Activated CD4-positive, alpha-beta memory T cell treated with anti-CD3 and anti-CD28 coated beads for 36 hours (primary cell): Measurements from ENCODE around the gene TFEC. TPM values are rescaled to one million over a fixed set of nuclear protein-coding genes. Genes with fewer than 3 reads are reported as not detected.
"Not testable (repeated sequence)": the region's sequence is repeated elsewhere in the genome, so short reads cannot be mapped to it uniquely, and the experiment has no call there.

ENCODE experiments used
- CTCF ChIA-PET: fragments of 350-600 bp; sonication (Branson Sonifier 250); formaldehyde crosslinking; loops from one replicate; lab custom pipeline; 2021; ENCODE audit warnings: antibody characterized with exemption, inconsistent platforms; lab: Charles Lee
- POLR2A ChIA-PET: fragments of 350-600 bp; sonication (Branson Sonifier 250); formaldehyde crosslinking; loops from one replicate; lab custom pipeline; 2021; ENCODE audit warnings: antibody characterized with exemption; lab: Charles Lee
- DNase-seq: peaks from one replicate; pipeline ENCODE4 v3.0.0-alpha.2; 2020
- H3K27ac Mint-ChIP-seq: one replicate; pipeline ENCODE4 v1.8.0; 2021; ENCODE audit warnings: mixed read lengths
- H3K27me3 Mint-ChIP-seq: one replicate; pipeline ENCODE4 v1.8.0; 2021; ENCODE audit warnings: mixed read lengths
- H3K36me3 Mint-ChIP-seq: one replicate; pipeline ENCODE4 v1.8.0; 2021; ENCODE audit warnings: mixed read lengths
- H3K4me1 Mint-ChIP-seq: one replicate; pipeline ENCODE4 v1.8.0; 2021; ENCODE audit warnings: low read depth, mixed read lengths
- H3K4me3 Mint-ChIP-seq: one replicate; pipeline ENCODE4 v1.8.0; 2021; ENCODE audit warnings: mild to moderate bottlenecking, mixed read lengths
- H3K9me3 Mint-ChIP-seq: one replicate; pipeline ENCODE4 v1.8.0; 2021; ENCODE audit warnings: mixed read lengths
- intact Hi-C: fragments of 100-400 bp; cut with micrococcal nuclease; formaldehyde crosslinking; loops from one replicate; pipeline ENCODE4 v1.15.1; 2023
- total RNA-seq, 2 experiments: library from RNA; stranded (reverse); gene quantifications; one replicate each; pipeline ENCODE4 v1.2.3, GENCODE V29; 2021

TFEC gene, protein sequence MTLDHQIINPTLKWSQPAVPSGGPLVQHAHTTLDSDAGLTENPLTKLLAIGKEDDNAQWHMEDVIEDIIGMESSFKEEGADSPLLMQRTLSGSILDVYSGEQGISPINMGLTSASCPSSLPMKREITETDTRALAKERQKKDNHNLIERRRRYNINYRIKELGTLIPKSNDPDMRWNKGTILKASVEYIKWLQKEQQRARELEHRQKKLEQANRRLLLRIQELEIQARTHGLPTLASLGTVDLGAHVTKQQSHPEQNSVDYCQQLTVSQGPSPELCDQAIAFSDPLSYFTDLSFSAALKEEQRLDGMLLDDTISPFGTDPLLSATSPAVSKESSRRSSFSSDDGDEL
- total RNA-seq = not detected

- Mint-ChIP-seq H3K27me3 (peaks cover 9% of the 10 kb centered on the region), H3K4me3 (no peak within 1 kb of the TSS), H3K9me3 (no peaks in the 10 kb centered on the region), H3K4me1 (no peaks in the 10 kb centered on the region), H3K36me3 (no peaks in the 10 kb centered on the region), H3K27ac (no peak within 1 kb of the TSS)
- CTCF ChIA-PET = no interaction called here
- intact Hi-C loops = no loop called here
- POLR2A ChIA-PET = no interaction called here
- DNase-seq = no peak
Measured at GRCh38 chr7:116030651-116031276, at the start of gene TFEC. Gene TFEC (minus strand): TSS chr7:116030763. CDS start chr7:115984441, 46,322 bp downstream.

DNA sequence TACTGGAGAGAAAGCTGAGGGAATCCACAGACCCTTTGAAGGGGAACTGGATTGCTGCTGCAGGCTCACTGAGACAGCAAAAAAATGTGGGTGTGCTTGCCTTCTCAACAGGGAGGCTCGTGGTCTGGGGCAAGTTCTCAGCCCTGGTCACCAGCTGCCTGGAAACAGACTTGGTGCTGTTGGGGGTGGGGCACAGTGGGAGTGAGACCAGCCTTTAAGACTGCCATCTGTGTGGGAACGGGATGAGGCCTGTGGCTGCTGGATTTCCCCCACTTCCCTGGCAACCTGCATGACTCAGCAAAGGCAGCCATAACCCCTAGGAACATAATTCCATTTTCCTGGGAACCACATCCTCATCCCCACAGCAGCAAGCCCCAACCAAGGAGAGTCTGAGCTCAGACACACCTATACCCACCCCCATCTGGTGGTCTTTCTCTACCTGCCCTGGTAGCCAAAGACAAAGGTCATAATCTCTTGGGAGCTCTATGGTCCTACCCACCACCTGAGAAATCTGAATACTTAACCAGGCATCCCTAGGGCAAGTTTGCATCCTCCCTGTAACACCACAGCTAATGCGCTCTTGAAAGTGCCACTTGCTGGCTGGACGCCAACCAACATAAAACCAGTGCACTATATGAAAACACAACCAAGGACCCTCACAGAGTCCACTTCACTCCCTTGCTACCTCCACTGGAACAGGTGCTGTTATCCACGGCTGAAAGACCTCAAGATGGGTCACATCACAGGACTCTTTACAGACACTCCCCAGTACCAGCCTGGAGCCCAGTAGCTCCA is 45.0 kb upstream of the TFEC start:
- H3K36me3 Mint-ChIP-seq = no peaks in the 10 kb centered on the region
- H3K27me3 Mint-ChIP-seq = no peaks in the 10 kb centered on the region
- CTCF ChIA-PET = no interaction called here

DNA sequence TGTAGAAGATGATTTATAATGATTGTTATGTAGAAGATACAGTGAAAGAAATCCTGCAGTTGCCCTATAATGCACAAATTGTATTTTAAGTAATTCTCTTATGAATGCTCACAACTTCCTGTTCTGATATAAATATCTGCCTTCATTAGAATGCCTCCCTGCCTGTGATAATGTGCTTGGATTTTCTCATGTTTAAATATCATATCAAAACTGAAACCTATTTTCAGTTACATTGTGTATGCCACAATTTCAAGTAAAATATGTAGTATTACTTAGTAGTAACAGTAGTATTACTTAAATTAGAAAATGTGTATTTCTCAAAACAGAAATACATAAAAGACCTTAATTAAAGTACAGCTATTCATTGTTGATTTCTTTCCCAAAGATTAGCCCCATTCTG is 41.1 kb upstream of the TFEC start:
- Mint-ChIP-seq H3K27ac (no peak overlapping the region), H3K4me1 (no peaks in the 10 kb centered on the region), H3K4me3 (no peak overlapping the region), H3K36me3 (no peaks in the 10 kb centered on the region), H3K27me3 (no peaks in the 10 kb centered on the region), H3K9me3 (no peaks in the 10 kb centered on the region)
- ChIA-PET POLR2A (no interaction called here), CTCF (no interaction called here)
- intact Hi-C loops = no loop called here
- DNase-seq = no peak

More for the DNA sequence above, 45.0 kb upstream of the TFEC start:
- Mint-ChIP-seq H3K4me3 (no peak overlapping the region), H3K27ac (no peak overlapping the region), H3K4me1 (no peaks in the 10 kb centered on the region), H3K9me3 (no peaks in the 10 kb centered on the region)
- no peak for DNase-seq
- intact Hi-C loops = no loop called here
- POLR2A ChIA-PET = no interaction called here

GRCh38 chr7:116064179-116064578 is 33.6 kb upstream of the TFEC start:
- Mint-ChIP-seq H3K9me3 (peaks cover 4% of the 10 kb centered on the region), H3K36me3 (no peaks in the 10 kb centered on the region), H3K27ac (no peak overlapping the region), H3K4me3 (no peak overlapping the region), H3K27me3 (no peaks in the 10 kb centered on the region), H3K4me1 (no peaks in the 10 kb centered on the region)
- ChIA-PET CTCF (no interaction called here), POLR2A (no interaction called here)
- intact Hi-C loops = no loop called here
- DNase-seq = no peak

DNA sequence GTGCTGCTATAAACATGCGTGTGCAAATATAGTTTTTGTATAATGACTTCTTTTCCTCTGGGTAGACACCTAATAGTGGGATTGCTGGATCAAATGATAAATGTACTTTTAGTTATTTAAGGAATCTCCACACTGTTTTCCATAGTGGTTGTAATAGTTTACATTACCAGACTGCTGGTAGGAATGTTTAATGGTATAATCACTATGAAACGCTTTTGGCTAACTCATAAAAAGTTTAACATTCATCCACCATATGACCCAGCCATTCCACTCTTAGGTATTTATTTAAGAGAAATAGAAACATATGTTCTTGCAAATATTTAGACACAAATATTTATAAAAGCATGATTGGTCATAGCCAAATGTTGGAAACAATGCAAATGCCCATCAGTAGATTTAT is 32.1 kb upstream of the TFEC start:
- Mint-ChIP-seq H3K27ac (no peak overlapping the region), H3K9me3 (peaks cover 4% of the 10 kb centered on the region), H3K36me3 (no peaks in the 10 kb centered on the region), H3K4me3 (no peak overlapping the region), H3K4me1 (no peaks in the 10 kb centered on the region), H3K27me3 (no peaks in the 10 kb centered on the region)
- no peak for DNase-seq
- intact Hi-C loops = no loop called here
- ChIA-PET POLR2A (no interaction called here), CTCF (no interaction called here)

GRCh38 chr7:116052006-116052405 is 21.4 kb upstream of the TFEC start:
- Mint-ChIP-seq H3K27ac (no peak overlapping the region), H3K27me3 (no peaks in the 10 kb centered on the region), H3K4me3 (no peak overlapping the region), H3K36me3 (no peaks in the 10 kb centered on the region), H3K4me1 (no peaks in the 10 kb centered on the region), H3K9me3 (no peaks in the 10 kb centered on the region)
- POLR2A ChIA-PET = no interaction called here
- no peak for DNase-seq
- intact Hi-C loops = no loop called here
- CTCF ChIA-PET = no interaction called here

DNA sequence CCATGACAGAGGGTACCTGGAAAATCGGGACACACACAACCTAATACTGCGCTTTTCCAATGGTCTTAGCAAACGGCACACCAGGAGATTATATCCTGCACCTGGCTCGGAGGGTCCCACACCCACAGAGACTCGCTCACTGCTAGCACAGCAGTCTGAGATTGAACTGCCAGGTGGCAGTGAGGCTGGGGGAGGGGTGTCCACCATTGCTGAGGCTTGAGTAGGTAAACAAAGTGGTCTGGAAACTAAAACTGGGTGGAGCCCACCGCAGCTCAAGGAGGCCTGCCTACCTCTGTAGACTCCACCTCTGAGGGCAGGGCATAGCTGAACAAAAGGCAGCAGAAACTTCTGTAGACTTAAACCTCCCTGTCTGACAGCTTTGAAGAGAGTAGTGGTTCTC is 16.7 kb upstream of the TFEC start:
- CTCF ChIA-PET, POLR2A ChIA-PET, H3K27ac Mint-ChIP-seq, H3K27me3 Mint-ChIP-seq, intact Hi-C loops, DNase-seq, H3K4me1 Mint-ChIP-seq, H3K36me3 Mint-ChIP-seq, H3K9me3 Mint-ChIP-seq, H3K4me3 Mint-ChIP-seq: not testable (repeated sequence)

DNA sequence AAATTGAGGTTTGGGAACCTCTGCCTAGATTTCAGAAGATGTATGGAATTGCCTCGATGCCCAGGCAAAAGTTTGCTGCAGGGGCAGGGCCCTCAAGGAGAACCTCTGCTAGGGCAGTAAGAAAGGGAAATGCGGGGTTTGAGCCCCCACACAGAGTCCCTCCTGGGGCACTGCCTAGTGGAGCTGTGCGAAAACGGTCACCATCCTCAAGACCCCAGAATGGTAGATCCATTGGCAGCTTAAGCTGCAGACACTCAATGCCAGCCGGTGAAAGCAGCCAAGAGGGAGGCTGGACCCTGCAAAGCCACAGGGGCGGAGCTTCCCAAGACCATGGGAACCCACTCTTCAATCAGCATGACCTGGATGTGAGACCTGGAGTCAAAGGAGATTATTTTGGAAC is 15.0 kb upstream of the TFEC start:
- no peak overlapping the region for H3K27ac Mint-ChIP-seq
- ChIA-PET POLR2A (no interaction called here), CTCF (no interaction called here)
- H3K4me1 Mint-ChIP-seq = no peaks in the 10 kb centered on the region
- H3K4me3 Mint-ChIP-seq = no peak overlapping the region
- DNase-seq = no peak
- H3K27me3 Mint-ChIP-seq = no peaks in the 10 kb centered on the region
- no peaks in the 10 kb centered on the region for H3K36me3 Mint-ChIP-seq
- no peaks in the 10 kb centered on the region for H3K9me3 Mint-ChIP-seq
- intact Hi-C loops = no loop called here

DNA sequence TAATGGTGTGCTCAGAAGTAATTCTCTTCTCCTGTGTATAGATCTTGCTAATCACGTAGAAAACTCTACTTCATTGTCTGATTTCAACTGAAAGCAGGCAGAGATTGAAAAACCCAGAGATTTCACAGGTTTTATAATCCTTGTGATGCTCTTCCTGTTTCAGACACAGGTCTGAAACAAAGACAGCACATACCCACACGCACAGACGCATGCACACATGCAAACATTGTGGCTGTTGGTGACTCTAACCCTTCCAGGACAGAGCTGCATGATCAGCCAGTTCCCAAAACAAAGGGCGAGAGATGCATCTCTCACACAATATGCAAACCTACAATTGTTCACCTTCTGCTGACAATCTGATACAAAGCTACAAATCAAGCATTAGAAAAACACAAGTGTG is 11.1 kb upstream of the TFEC start:
- Mint-ChIP-seq H3K9me3 (no peaks in the 10 kb centered on the region), H3K27ac (no peak overlapping the region), H3K36me3 (no peaks in the 10 kb centered on the region), H3K27me3 (peaks cover 1% of the 10 kb centered on the region), H3K4me3 (no peak overlapping the region), H3K4me1 (no peaks in the 10 kb centered on the region)
- ChIA-PET POLR2A (no interaction called here), CTCF (no interaction called here)
- no peak for DNase-seq
- intact Hi-C loops = no loop called here

GRCh38 chr7:116037401-116037800 is 6.8 kb upstream of the TFEC start:
- Mint-ChIP-seq H3K27me3 (peaks cover 3% of the 10 kb centered on the region), H3K36me3 (no peaks in the 10 kb centered on the region), H3K27ac (no peak overlapping the region), H3K9me3 (no peaks in the 10 kb centered on the region), H3K4me1 (no peaks in the 10 kb centered on the region), H3K4me3 (no peak overlapping the region)
- intact Hi-C loops = no loop called here
- DNase-seq = no peak
- ChIA-PET POLR2A (no interaction called here), CTCF (no interaction called here)

- ChIA-PET POLR2A (interaction anchor here (0.8 kb wide), 1 partner anchor 9 kb away, joined by 3 read pairs; no protein-coding TSS in a partner anchor), CTCF (no interaction called here)
- no peaks in the 10 kb centered on the region for H3K9me3 Mint-ChIP-seq
- H3K27ac Mint-ChIP-seq = no peak overlapping the region
- H3K4me3 Mint-ChIP-seq = no peak overlapping the region
- H3K27me3 Mint-ChIP-seq = peaks cover 6% of the 10 kb centered on the region
- H3K36me3 Mint-ChIP-seq = no peaks in the 10 kb centered on the region
- no peaks in the 10 kb centered on the region for H3K4me1 Mint-ChIP-seq
- intact Hi-C loops = no loop called here
- no peak for DNase-seq
Measured at GRCh38 chr7:116034411-116034810, 3.8 kb upstream of the TFEC start.

GRCh38 chr7:116032886-116033285 is 2.3 kb upstream of the TFEC start:
- Mint-ChIP-seq H3K36me3 (no peaks in the 10 kb centered on the region), H3K27ac (no peak overlapping the region), H3K4me1 (no peaks in the 10 kb centered on the region), H3K27me3 (peaks cover 8% of the 10 kb centered on the region), H3K4me3 (no peak overlapping the region), H3K9me3 (no peaks in the 10 kb centered on the region)
- intact Hi-C loops = no loop called here
- CTCF ChIA-PET = no interaction called here
- no peak for DNase-seq
- POLR2A ChIA-PET = no interaction called here
